Measurements from ENCODE around the gene KLHDC10.
"Not testable (repeated sequence)": the region's sequence is repeated elsewhere in the genome, so short reads cannot be mapped to it uniquely, and the experiment has no call there.

Gene KLHDC10

DNA sequence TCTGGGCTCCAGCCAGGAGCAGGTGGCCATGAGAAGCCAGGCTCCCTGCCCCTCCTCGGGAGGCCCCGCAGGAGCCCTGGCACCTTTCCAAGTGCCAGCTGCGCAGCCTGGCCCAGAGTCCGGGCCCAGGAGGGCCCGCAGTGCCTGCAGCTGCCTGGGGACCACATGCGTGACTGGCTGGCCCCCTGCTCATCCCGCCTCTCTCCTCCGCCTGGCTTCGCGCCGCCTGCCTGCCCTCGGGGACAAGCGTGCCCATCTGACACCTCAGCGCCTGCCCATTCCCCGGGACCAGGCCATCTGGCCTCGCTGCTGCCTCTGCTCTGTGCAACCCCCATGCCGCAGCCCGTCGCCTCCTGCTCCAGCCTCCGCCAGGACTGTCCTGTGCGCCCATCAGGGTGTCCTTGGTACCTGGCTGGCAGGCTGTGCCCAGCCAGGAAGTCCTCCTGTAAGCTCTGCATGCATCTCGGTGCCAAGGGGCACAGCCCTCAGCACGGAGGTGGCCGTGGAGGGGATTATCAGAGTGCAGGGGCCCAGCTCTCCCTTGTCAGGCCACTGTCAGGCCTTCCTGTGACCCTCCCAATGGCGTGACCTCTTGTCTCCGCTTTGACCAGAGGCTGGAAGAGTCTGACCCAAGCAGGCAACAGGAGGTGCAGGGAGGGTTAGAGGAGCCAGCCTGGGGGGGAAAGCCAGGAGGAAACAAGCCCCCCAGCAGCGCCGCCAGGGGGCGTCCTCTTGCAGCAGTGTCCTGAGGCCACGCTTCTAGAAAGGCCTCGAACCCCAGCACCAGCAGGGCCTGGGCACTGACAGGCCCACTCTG, 84.4 kb downstream of the KLHDC10 start:
- no peak for DNase-seq (ENCODE audit: low read depth)

DNA sequence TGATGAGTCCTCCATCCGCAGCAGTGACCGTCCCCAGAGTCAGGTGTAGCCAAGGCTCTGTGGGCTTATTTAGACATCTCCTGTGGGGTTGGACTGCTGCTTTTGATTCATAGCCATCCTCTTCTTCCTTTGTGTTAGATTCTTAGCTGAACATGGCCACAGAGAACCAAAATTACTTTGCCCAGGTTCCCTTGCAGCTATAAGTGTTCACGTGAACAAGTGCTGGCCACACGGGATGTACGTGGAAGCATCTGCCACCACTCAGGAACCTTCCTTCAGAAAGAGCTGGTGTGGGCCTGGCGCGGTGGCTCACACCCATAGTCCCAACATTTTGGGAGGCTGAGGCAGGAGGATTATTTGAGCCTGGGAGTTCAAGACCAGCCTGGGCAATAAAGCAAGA, 85.8 kb downstream of the KLHDC10 start:
- no peak for DNase-seq (ENCODE audit: low read depth)

DNA sequence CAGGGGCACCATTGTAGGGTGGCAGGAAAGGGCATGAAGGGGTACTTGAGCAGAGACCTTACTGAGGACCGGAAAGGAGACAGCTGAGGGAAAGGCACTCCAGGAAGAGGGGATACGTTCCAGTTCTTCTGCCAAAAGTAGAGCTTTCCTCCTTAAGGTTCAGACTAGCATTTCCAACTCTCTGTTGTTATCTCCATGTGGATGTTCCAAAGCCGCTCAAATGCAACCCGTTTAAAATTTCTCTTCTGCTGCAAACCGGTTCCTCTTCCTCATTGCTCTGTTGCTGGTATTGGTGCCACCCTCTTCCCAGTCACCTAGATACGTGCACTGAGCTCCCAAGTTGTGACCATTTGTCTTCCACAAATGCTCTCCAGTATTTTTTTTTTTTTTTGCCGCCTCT, 87.4 kb downstream of the KLHDC10 start:
- no peak for DNase-seq (ENCODE audit: low read depth)

DNA sequence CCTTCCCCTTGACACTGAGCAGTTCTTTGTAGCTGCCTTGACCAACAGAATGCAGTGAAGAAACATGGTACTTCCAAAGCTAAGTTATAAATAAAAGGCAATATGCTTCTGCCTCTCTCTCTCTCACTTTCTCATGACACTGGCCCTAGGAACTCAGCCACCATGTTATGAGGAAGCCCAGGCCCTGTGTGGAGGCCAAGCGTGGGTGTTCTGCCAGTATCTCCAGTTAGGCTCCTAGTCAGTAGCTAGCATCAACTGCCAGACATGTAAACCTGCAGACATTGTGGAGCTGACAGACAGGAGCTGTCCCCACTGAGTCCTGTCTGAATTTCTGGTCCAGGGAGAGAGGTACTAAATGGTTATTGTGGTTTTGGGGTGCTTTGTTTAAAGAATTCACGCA, 89.7 kb downstream of the KLHDC10 start:
- no peak for DNase-seq (ENCODE audit: low read depth)

GRCh38 chr7:130160455-130160854, 90.1 kb downstream of the KLHDC10 start:
- DNase-seq (ENCODE audit: low read depth), result no peak

DNA sequence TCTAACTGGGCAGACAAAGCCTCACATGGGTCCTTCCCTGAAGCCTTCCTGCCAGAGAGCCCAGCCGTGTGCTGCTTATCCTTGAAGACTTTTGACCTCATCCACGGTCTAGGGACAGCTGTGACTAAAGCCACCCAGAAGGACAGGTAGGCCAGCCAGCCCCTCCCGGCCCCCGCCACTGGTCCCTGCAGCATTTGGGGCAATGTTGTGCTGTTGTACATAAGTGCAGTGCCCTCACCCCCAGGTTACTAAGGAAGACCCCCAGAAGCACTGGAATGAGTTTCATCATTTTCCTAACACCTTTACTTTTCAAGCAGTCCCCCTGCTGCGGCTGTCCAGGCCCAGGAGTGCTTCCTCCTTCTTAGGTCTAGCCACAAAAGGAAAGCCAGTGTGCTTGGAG, 91.9 kb downstream of the KLHDC10 start:
- DNase-seq (ENCODE audit: low read depth), result no peak

GRCh38 chr7:130174237-130174959, 104.1 kb downstream of the KLHDC10 start:
- DNase-seq (ENCODE audit: low read depth), result no peak

DNA sequence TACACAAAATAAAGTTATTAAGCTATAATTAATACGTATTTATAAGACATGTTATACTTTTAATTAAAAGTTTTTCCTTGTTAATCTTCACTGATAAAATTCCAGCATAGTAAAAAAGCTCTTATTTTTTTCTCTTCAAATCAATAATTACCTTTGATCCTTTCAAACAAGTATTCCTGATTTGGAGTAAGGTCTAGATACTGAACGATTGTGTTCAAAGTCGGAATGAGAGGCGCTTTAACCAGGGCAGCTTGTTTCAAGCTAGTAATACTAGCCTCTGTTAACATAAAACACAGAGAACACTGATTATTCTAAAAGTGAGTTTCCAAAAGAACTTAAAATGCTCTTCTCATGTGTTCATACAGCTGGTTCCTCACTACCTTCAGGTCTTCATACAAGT, 107.9 kb downstream of the KLHDC10 start:
- DNase-seq (ENCODE audit: low read depth), result no peak

DNA sequence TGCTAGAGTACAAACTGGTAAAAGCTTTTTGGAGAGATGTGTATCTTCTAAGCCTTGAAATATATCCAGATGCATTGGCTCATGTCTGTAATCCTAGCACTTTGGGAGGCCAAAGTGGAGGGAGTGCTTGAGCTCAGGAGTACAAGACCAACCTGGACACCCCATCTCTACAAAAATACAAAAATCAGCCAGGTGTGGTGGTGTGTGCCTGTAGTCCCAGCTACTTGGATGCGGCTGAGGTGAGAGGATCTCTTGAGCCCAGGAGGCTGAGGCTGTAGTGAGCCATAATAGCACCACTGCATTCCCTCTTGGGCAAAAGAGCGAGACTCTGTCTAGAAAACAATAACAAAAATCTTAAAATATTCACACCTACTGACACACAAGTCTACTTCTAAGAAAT, 109.3 kb downstream of the KLHDC10 start:
- no peak for DNase-seq (ENCODE audit: low read depth)

GRCh38 chr7:130180571-130181262, 110.4 kb downstream of the KLHDC10 start:
- DNase-seq (ENCODE audit: low read depth), result no peak

- no peak for DNase-seq (ENCODE audit: low read depth)
Measured at GRCh38 chr7:130181263-130181605, 110.9 kb downstream of the KLHDC10 start.

DNA sequence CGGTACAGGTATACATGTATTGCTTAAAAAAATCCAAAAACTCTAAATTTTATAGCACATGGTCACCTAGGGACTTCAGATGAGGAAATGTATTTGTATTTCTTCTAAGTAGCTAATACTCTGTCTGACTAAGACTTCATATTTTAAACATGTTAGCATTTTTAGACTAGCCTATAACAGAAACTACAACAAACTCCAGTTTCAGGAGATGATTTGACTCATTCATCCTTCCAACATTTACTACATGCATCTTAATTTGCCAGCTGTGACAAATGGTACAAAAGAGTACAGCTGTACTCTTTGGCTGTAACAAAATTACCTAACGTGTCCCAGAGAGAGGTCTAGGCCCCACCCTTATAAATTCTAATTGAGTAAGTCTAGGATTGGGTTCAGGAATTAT, 112.7 kb downstream of the KLHDC10 start:
- DNase-seq (ENCODE audit: low read depth), result no peak

GRCh38 chr7:130184349-130184748, 114.0 kb downstream of the KLHDC10 start:
- DNase-seq (ENCODE audit: low read depth), result not testable (repeated sequence)
